Heart left ventricle (tissue), 16 donors: ENCODE data around the gene SLC7A4. TPM values are rescaled to one million over a fixed set of nuclear protein-coding genes. Genes with fewer than 3 reads are reported as not detected.
"Not testable (repeated sequence)": the region's sequence is repeated elsewhere in the genome, so short reads cannot be mapped to it uniquely, and the experiment has no call there.

ENCODE experiments used
- ATAC-seq, 4 donors: fragments of 200-7000 bp; cut with Tn5 transposase; one replicate each; pipeline ENCODE4 v1.9.1; 2020 to 2022; ENCODE audit warnings: moderate library complexity in 4 of 4, mild to moderate bottlenecking in 3 of 4, moderate number of reproducible peaks in 1 of 4
- DNase-seq, 5 donors: peaks; one replicate each; pipeline ENCODE4 v3.0.0-alpha.2; 2020
- H3K27ac ChIP-seq, 12 donors: fragments of 200-600 bp; sonication (generic) in 4 of 12; one replicate each; pipeline versions ENCODE4 v1.5.0 to v1.8.0; 2016 to 2022; ENCODE audit warnings: mild to moderate bottlenecking in 2 of 12
- H3K27me3 ChIP-seq, 9 donors: fragments of 200-600 bp; sonication (generic) in 2 of 9; one replicate each; pipeline versions ENCODE4 v1.5.1 to v1.8.0; 2016 to 2022; ENCODE audit warnings: mild to moderate bottlenecking in 3 of 9
- H3K36me3 ChIP-seq, 9 donors: fragments of 200-600 bp; sonication (generic) in 2 of 9; one replicate each; pipeline versions ENCODE4 v1.5.0 to v1.8.0; 2018 to 2022; ENCODE audit warnings: mild to moderate bottlenecking in 2 of 9
- H3K4me1 ChIP-seq, 12 donors: fragments of 200-600 bp; sonication (generic) in 4 of 12; one replicate each; pipeline versions ENCODE4 v1.5.0 to v1.8.0; 2016 to 2022; ENCODE audit warnings: mild to moderate bottlenecking in 3 of 12
- H3K4me3 ChIP-seq, 12 donors: fragments of 200-600 bp; sonication (generic) in 4 of 12; one replicate each; pipeline versions ENCODE4 v1.5.0 to v1.8.0; 2017 to 2022; ENCODE audit warnings: mild to moderate bottlenecking in 9 of 12, moderate library complexity in 4 of 12
- H3K9me3 ChIP-seq, 12 donors: fragments of 200-600 bp; sonication (generic) in 4 of 12; one replicate each; pipeline versions ENCODE4 v1.5.0 to v1.8.0; 2016 to 2022; ENCODE audit warnings: mild to moderate bottlenecking in 1 of 12
- POLR2A ChIP-seq, 2 donors: fragments of 450-650 bp; IDR thresholded peaks; one replicate each; pipeline ENCODE4 v1.6.1; 2017; ENCODE audit warnings: antibody characterized with exemption in 2 of 2, mild to moderate bottlenecking in 2 of 2, moderate library complexity in 2 of 2
- WGBS, 4 donors: extraction: QIAGEN DNeasy Blood & Tissue Kit in 2 of 4; methylation state at CpG; one replicate each; pipeline versions ENCODE4 v1.1.5 to v1.1.7; 2013 to 2018; 5-methylcytosine and 5-hydroxymethylcytosine counted together
- intact Hi-C, 10 donors: fragments of 100-400 bp; cut with DNase I; formaldehyde crosslinking; loops; one replicate each; pipeline versions ENCODE4 v1.11.1 to v1.14.2; 2022
- polyA plus RNA-seq, 2 donors: library from polyadenylated mRNA; stranded (reverse); fragments of 200-250 nt; gene quantifications; one replicate each; pipeline ENCODE4 v1.2.3, GENCODE V29; 2013
- total RNA-seq, 9 donors: library from RNA; depleted of rRNA in 2 of 9; stranded (reverse); fragments of >200 nt in 2 of 9; fragmentation: NEBNext Ultra II Directional in 3 of 9; extraction: Animal tissue kit (Norgen Biotek cat#: 25700) in 3 of 9; gene quantifications; one replicate each; pipeline versions ENCODE4 v1.1.0 to v1.2.4, GENCODE V29; 2016 to 2023
- TF ChIP-seq, protein P1 (sequence below), 12 donors: fragments of 200-600 bp; sonication (generic) in 4 of 12; IDR thresholded peaks; one replicate each; pipeline versions ENCODE4 v1.5.0 to v1.8.0; 2018 to 2022; ENCODE audit warnings: antibody characterized with exemption in 12 of 12, mild to moderate bottlenecking in 5 of 12
- donor health status: ischemic (EF 13 %, LVEDD 7.1; RV severe dilation, severe dysfunction).
- donor health status: healthy with polysubstance abuse.
- donor health status: DM: no; HTN: yes; CAD: no.
- donor health status: DM: no; HTN: no; CAD: no.
- donor health status: ischemic (EF 25% LVEDD 6.9; RV normal size, moderate dysfunction).
- donor health status: ischemic (EF 25% LVEDD 5.7; RV mildly dilated, moderate dysfunction).
- donor health status: healthy.
- donor health status: DM: yes; HTN: yes; CAD: no.
- donor health status: ischemic (EF 35%, LVEDD 5.7; RV mildly dilated, moderate dysfunction).
- donor health status: nonischemic (EF 11% LVEDD 7.7; RV severe dilation, severe dysfunction).
- donor health status: DM: yes; HTN: yes; CAD: no.
- donor health status: PGD.
- donor health status: ischemic (EF 29% LVEDD 5.4; RV normal size, mild dysfunction).
- donor health status: nonischemic (EF 23%, LVEDD 6.1; RV moderate dilation, normal function).

Gene SLC7A4
- total and polyA plus RNA-seq, 11 donors, result 0.24 to 2.8 (median 0.31) TPM; not detected in 8

DNA sequence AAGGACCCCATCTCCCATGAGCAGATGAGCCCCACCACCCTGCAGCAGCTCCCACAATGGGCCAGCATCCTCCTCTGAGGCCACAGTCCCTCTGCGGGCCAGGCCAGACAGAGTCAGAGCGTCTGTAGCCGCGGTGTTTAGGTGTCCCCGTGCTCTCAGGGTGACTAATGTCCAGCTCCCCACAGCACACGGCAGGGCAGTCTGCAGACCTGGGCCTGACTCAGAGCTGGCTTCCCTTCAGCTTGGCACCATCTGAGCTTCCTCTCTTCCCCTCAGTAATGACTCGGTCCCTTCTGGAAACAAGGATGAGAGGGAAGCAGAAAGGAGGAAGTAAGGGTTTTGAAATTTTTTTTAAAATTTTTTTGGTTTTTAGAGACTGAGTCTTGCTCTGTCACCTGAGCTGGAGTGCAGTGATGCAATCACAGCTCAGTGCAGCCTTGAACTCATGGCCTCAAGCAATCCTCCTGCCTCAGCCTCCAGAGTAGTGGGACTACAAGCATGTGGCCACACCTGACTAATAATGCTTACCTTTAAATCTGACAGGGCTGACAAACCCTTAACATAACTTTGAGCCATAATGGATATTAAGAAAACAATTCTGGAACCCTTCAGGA is 41.8 kb upstream of the SLC7A4 start:
- DNase-seq (no peak), ATAC-seq (peak in 1 of 4 donors; percentile 45)
- no peak overlapping the region for H3K27ac ChIP-seq
- no peaks in the 10 kb centered on the region for H3K4me1 ChIP-seq
- intact Hi-C loops, result loop anchor here in 1 of 10 donors (10.0 kb wide), 1 partner anchor 109 kb away; the partner anchor contains the start of gene AIFM3
- TF ChIP-seq, protein P1, sequence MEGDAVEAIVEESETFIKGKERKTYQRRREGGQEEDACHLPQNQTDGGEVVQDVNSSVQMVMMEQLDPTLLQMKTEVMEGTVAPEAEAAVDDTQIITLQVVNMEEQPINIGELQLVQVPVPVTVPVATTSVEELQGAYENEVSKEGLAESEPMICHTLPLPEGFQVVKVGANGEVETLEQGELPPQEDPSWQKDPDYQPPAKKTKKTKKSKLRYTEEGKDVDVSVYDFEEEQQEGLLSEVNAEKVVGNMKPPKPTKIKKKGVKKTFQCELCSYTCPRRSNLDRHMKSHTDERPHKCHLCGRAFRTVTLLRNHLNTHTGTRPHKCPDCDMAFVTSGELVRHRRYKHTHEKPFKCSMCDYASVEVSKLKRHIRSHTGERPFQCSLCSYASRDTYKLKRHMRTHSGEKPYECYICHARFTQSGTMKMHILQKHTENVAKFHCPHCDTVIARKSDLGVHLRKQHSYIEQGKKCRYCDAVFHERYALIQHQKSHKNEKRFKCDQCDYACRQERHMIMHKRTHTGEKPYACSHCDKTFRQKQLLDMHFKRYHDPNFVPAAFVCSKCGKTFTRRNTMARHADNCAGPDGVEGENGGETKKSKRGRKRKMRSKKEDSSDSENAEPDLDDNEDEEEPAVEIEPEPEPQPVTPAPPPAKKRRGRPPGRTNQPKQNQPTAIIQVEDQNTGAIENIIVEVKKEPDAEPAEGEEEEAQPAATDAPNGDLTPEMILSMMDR (IDR thresholded peaks at IDR 0.05), result no peak
- no peak for TF ChIP-seq POLR2A (IDR thresholded peaks at IDR 0.05)
- no peaks in the 10 kb centered on the region for H3K9me3 ChIP-seq
- no peak overlapping the region for H3K4me3 ChIP-seq
- no peaks in the 10 kb centered on the region for H3K36me3 ChIP-seq
- peaks cover 0 to 6% (median 0%) of the 10 kb centered on the region in 9 donors for H3K27me3 ChIP-seq
- 61 to 84% (median 69%) methylated on average over 7 of the region's 7 CpGs for WGBS, 4 donors

DNA sequence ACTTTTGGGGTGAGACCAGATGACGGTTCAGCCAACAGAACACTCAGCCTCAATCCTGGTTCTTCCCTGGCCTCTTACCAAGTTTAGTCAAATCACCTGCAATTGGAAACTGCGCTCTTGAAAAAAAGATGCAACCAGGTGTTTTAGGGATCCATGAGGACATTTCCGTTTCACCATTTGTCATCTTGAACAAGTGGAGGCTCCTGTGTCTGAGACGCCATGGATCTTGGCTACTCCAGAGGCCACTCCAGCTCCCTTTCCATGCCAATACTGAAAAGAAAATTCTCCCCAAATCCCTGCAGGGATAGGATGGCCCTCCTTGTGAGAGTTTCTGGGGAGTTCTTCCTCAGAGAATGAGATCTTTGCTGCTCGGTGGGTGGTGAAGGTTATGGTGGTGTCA is 41.1 kb upstream of the SLC7A4 start:
- Histone ChIP-seq H3K27ac (no peak overlapping the region), H3K4me3 (no peak overlapping the region), H3K4me1 (no peaks in the 10 kb centered on the region), H3K36me3 (no peaks in the 10 kb centered on the region), H3K27me3 (peaks cover 0 to 6% (median 0%) of the 10 kb centered on the region in 9 donors), H3K9me3 (no peaks in the 10 kb centered on the region)
- ATAC-seq (no peak), DNase-seq (no peak)
- intact Hi-C loops, result loop anchor here in 1 of 10 donors (10.0 kb wide), 1 partner anchor 109 kb away; the partner anchor contains the start of gene AIFM3
- 81 to 94% (median 92%) methylated on average over 2 to 5 of the region's 5 CpGs for WGBS, 4 donors
- TF ChIP-seq POLR2A (IDR thresholded peaks at IDR 0.05), result no peak
- TF ChIP-seq, protein P1 (IDR thresholded peaks at IDR 0.05), result no peak

DNA sequence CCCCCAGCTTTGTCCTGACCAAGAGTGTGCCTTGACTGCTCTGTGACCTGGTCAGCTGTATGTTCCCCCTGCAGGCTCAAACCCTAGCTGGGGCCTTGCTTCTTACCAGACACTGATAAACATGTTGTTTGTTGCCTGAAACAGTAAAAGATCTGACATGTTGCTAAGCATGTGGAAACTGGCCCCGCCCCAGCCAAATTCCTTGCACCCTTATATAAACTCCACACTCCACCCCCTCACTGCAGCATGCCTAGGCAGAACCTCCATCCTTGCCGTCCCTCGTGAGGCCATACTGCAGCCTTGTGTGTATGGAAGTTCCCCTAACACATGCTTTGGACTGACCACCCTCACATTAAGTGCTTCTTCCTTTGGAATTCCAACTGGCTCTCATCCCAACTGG is 40.7 kb upstream of the SLC7A4 start:
- Histone ChIP-seq H3K27ac (no peak overlapping the region), H3K4me3 (no peak overlapping the region), H3K9me3 (no peaks in the 10 kb centered on the region), H3K4me1 (no peaks in the 10 kb centered on the region), H3K27me3 (peaks cover 0 to 6% (median 0%) of the 10 kb centered on the region in 9 donors), H3K36me3 (no peaks in the 10 kb centered on the region)
- WGBS, 4 donors, result 76 to 98% (median 83%) methylated on average over 3 of the region's 3 CpGs
- ATAC-seq (no peak), DNase-seq (no peak)
- intact Hi-C loops, result loop anchor here in 1 of 10 donors (10.0 kb wide), 1 partner anchor 108 kb away; the partner anchor contains the start of gene AIFM3
- no peak for TF ChIP-seq POLR2A (IDR thresholded peaks at IDR 0.05)
- TF ChIP-seq, protein P1 (IDR thresholded peaks at IDR 0.05), result no peak

DNA sequence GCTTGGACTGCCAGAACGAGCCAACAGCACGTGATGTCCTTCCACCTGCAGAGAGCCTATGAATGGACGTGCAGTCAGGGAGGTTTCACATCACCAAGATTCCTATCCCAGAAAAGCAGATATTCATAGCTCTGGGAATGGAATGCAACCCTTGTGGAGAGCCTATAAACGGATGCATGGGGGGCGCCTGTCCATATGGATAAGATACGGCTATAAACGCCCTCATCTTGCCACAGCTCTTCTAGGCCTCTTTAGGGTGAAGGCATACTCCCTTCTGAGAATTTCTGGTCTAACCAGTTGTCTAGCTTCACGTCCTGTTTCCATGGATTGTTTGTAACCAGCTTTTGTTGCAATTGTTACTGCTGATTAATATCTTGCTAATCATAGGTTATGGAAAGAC is 39.4 kb upstream of the SLC7A4 start:
- not testable (repeated sequence) for H3K27me3 ChIP-seq, DNase-seq, H3K36me3 ChIP-seq, H3K27ac ChIP-seq, H3K4me1 ChIP-seq, H3K4me3 ChIP-seq, H3K9me3 ChIP-seq, ATAC-seq
- intact Hi-C loops, result loop anchor here in 1 of 10 donors (10.0 kb wide), 1 partner anchor 107 kb away; the partner anchor contains the start of gene AIFM3
- WGBS, 4 donors, result 75 to 79% (median 77%) methylated on average over 8 of the region's 8 CpGs
